Neural cell (in vitro differentiated cells): Measurements from ENCODE around the gene CDH4.

Source experiments
- EP300 ChIP-seq: fragments of 450-650 bp; conservative IDR thresholded peaks from 2 replicates; pipeline ENCODE4 v1.6.1; 2014; ENCODE audit warnings: antibody characterized with exemption, mild to moderate bottlenecking, moderate library complexity; ENCODE audit not compliant: poor library complexity, severe bottlenecking
- EZH2 ChIP-seq: fragments of 200-600, 300-800 bp; shearing (Covaris generic), sonication (generic); IDR thresholded peaks from 2 replicates; pipeline ENCODE4 v1.6.1; 2014; ENCODE audit warnings: antibody characterized with exemption, low read length, borderline replicate concordance, mild to moderate bottlenecking; ENCODE audit not compliant: insufficient read depth, poor library complexity, severe bottlenecking
- MXI1 ChIP-seq: fragments of 450-650 bp; conservative IDR thresholded peaks from 2 replicates; pipeline ENCODE4 v1.6.1; 2014; ENCODE audit warnings: antibody characterized with exemption, mild to moderate bottlenecking; ENCODE audit not compliant: poor library complexity, severe bottlenecking
- POLR2AphosphoS5 ChIP-seq: IDR thresholded peaks from 2 replicates; pipeline ENCODE4 v1.6.1; 2012
- SMC3 ChIP-seq: fragments of 450-650 bp; conservative IDR thresholded peaks from 2 replicates; pipeline ENCODE4 v1.6.1; 2014; ENCODE audit warnings: antibody characterized with exemption, mild to moderate bottlenecking, moderate library complexity; ENCODE audit not compliant: poor library complexity
- TAF1 ChIP-seq: IDR thresholded peaks from 2 replicates; pipeline ENCODE4 v1.6.1; 2012; ENCODE audit warnings: low read depth
- TF ChIP-seq, protein P1 (sequence below): fragments of 450-650 bp; IDR thresholded peaks from 2 replicates; pipeline ENCODE4 v1.5.1; 2014; ENCODE audit warnings: antibody characterized with exemption, mild to moderate bottlenecking, moderate library complexity; ENCODE audit not compliant: poor library complexity, severe bottlenecking
- TF ChIP-seq, protein P2 (sequence below): IDR thresholded peaks from 2 replicates; pipeline ENCODE4 v1.6.1; 2012; ENCODE audit warnings: borderline replicate concordance

DNA sequence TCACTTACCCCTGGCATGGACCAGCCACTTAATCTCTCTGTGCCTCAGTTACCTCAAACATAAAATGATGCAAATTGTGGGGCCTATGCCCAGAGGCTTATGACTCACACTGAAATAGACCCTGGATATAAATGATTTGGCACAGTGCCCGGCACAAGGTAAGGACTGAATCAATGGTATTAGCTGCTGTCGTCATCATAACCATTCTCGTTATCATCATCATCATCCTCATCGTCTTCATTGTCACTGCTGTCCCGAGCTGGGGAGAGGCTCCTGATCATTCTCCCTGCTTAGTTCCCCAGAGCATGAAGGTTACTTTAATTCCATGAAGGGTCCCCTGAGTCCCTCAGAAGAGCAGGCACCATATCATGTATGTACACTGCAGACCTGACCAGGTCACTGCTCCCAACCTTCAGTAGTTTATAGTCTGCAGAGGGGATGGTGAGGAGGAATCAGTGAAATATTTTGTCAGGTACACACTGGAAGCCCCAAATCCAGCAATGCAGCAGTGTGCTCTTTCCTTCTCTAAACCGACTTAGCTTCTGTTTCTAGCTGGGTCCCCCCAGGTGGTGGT, 664.3 kb downstream of the CDH4 start:
- TF ChIP-seq EZH2: no peak
- TF ChIP-seq, protein P1, sequence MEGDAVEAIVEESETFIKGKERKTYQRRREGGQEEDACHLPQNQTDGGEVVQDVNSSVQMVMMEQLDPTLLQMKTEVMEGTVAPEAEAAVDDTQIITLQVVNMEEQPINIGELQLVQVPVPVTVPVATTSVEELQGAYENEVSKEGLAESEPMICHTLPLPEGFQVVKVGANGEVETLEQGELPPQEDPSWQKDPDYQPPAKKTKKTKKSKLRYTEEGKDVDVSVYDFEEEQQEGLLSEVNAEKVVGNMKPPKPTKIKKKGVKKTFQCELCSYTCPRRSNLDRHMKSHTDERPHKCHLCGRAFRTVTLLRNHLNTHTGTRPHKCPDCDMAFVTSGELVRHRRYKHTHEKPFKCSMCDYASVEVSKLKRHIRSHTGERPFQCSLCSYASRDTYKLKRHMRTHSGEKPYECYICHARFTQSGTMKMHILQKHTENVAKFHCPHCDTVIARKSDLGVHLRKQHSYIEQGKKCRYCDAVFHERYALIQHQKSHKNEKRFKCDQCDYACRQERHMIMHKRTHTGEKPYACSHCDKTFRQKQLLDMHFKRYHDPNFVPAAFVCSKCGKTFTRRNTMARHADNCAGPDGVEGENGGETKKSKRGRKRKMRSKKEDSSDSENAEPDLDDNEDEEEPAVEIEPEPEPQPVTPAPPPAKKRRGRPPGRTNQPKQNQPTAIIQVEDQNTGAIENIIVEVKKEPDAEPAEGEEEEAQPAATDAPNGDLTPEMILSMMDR: no peak
- TF ChIP-seq EP300: no peak
- no peak for TF ChIP-seq POLR2AphosphoS5
- no peak for TF ChIP-seq TAF1
- no peak for TF ChIP-seq SMC3
- TF ChIP-seq, protein P2, sequence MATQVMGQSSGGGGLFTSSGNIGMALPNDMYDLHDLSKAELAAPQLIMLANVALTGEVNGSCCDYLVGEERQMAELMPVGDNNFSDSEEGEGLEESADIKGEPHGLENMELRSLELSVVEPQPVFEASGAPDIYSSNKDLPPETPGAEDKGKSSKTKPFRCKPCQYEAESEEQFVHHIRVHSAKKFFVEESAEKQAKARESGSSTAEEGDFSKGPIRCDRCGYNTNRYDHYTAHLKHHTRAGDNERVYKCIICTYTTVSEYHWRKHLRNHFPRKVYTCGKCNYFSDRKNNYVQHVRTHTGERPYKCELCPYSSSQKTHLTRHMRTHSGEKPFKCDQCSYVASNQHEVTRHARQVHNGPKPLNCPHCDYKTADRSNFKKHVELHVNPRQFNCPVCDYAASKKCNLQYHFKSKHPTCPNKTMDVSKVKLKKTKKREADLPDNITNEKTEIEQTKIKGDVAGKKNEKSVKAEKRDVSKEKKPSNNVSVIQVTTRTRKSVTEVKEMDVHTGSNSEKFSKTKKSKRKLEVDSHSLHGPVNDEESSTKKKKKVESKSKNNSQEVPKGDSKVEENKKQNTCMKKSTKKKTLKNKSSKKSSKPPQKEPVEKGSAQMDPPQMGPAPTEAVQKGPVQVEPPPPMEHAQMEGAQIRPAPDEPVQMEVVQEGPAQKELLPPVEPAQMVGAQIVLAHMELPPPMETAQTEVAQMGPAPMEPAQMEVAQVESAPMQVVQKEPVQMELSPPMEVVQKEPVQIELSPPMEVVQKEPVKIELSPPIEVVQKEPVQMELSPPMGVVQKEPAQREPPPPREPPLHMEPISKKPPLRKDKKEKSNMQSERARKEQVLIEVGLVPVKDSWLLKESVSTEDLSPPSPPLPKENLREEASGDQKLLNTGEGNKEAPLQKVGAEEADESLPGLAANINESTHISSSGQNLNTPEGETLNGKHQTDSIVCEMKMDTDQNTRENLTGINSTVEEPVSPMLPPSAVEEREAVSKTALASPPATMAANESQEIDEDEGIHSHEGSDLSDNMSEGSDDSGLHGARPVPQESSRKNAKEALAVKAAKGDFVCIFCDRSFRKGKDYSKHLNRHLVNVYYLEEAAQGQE: no peak
- no peak for TF ChIP-seq MXI1
